Right atrium auricular region (tissue), 2 donors: ENCODE data around the gene CAPZB. TPM values are rescaled to one million over a fixed set of nuclear protein-coding genes. Genes with fewer than 3 reads are reported as not detected.
"Not testable (repeated sequence)": the region's sequence is repeated elsewhere in the genome, so short reads cannot be mapped to it uniquely, and the experiment has no call there.

Source experiments
- DNase-seq: peaks from one replicate; pipeline ENCODE4 v3.0.0-alpha.2; 2019; ENCODE audit warnings: low spot score
- H3K27ac ChIP-seq, 2 donors: fragments of 200-600 bp; sonication (generic); 1 replicate in 1 of 2; 2 replicates in 1 of 2; pipeline ENCODE4 v1.5.1; 2016 to 2019
- H3K27me3 ChIP-seq, 2 donors: fragments of 200-600 bp; sonication (generic); one replicate each; pipeline versions ENCODE4 v1.5.1 to v1.6.0; 2017 to 2019
- H3K36me3 ChIP-seq: fragments of 200-600 bp; sonication (generic); one replicate; pipeline ENCODE4 v1.5.1; 2016
- H3K4me1 ChIP-seq, 2 donors: fragments of 200-600 bp; sonication (generic); one replicate each; pipeline versions ENCODE4 v1.5.1 to v1.6.0; 2017 to 2019
- H3K4me3 ChIP-seq, 2 donors: fragments of 200-600 bp; sonication (generic); 1 replicate in 1 of 2; 2 replicates in 1 of 2; pipeline ENCODE4 v1.5.1; 2017 to 2019; ENCODE audit warnings: mild to moderate bottlenecking in 1 of 2, moderate library complexity in 1 of 2
- H3K9me3 ChIP-seq, 2 donors: fragments of 200-600 bp; sonication (generic); one replicate each; pipeline ENCODE4 v1.5.1; 2019
- CTCF ChIP-seq, 2 donors: fragments of 200-600 bp; sonication (generic); IDR thresholded peaks; one replicate each; pipeline ENCODE4 v1.5.1; 2019; ENCODE audit warnings: antibody characterized with exemption in 2 of 2
- total RNA-seq, 2 donors: library from RNA; depleted of rRNA; stranded (reverse); fragments of >200 nt; gene quantifications; one replicate each; pipeline ENCODE4 v1.1.0, GENCODE V29; 2016

The CAPZB gene
- total RNA-seq, 2 donors from 2014 or later = 87.8 to 122 TPM

- no peaks in the 10 kb centered on the region for H3K36me3 ChIP-seq
- TF ChIP-seq CTCF (IDR thresholded peaks at IDR 0.05) = no peak
- H3K27ac ChIP-seq = no peak overlapping the region
- peaks cover 0 to 9% of the 10 kb centered on the region in 2 donors for H3K4me1 ChIP-seq
- no peaks in the 10 kb centered on the region for H3K27me3 ChIP-seq
- H3K9me3 ChIP-seq = peaks cover 0 to 9% of the 10 kb centered on the region in 2 donors
- DNase-seq = no peak
- no peak overlapping the region for H3K4me3 ChIP-seq
Observed at GRCh38 chr1:19528438-19528837, 43.1 kb upstream of the CAPZB start.

GRCh38 chr1:19525607-19526545 lies 40.5 kb upstream of the CAPZB start:
- Histone ChIP-seq H3K4me3 (no peak overlapping the region), H3K4me1 (peaks cover 0 to 9% of the 10 kb centered on the region in 2 donors), H3K9me3 (no peaks in the 10 kb centered on the region), H3K27ac (no peak overlapping the region), H3K27me3 (no peaks in the 10 kb centered on the region), H3K36me3 (no peaks in the 10 kb centered on the region)
- no peak for DNase-seq
- TF ChIP-seq CTCF (IDR thresholded peaks at IDR 0.05) = no peak

GRCh38 chr1:19524791-19525190 lies 39.5 kb upstream of the CAPZB start:
- Histone ChIP-seq H3K9me3 (no peaks in the 10 kb centered on the region), H3K27me3 (no peaks in the 10 kb centered on the region), H3K36me3 (no peaks in the 10 kb centered on the region), H3K4me1 (peaks cover 0 to 6% of the 10 kb centered on the region in 2 donors), H3K4me3 (no peak overlapping the region), H3K27ac (no peak overlapping the region)
- no peak for TF ChIP-seq CTCF (IDR thresholded peaks at IDR 0.05)
- no peak for DNase-seq

- not testable (repeated sequence) for H3K4me1 ChIP-seq, H3K9me3 ChIP-seq, H3K4me3 ChIP-seq, DNase-seq, H3K36me3 ChIP-seq, H3K27me3 ChIP-seq, H3K27ac ChIP-seq
Observed at GRCh38 chr1:19522570-19522969, 37.2 kb upstream of the CAPZB start.

- Histone ChIP-seq H3K9me3 (no peaks in the 10 kb centered on the region), H3K27ac (no peak overlapping the region), H3K4me1 (no peaks in the 10 kb centered on the region), H3K36me3 (no peaks in the 10 kb centered on the region), H3K4me3 (no peak overlapping the region), H3K27me3 (no peaks in the 10 kb centered on the region)
- no peak for DNase-seq
- TF ChIP-seq CTCF (IDR thresholded peaks at IDR 0.05) = no peak
Observed at GRCh38 chr1:19521411-19521810, 36.1 kb upstream of the CAPZB start.

- DNase-seq = no peak
- H3K27me3 ChIP-seq = no peaks in the 10 kb centered on the region
- no peaks in the 10 kb centered on the region for H3K36me3 ChIP-seq
- no peak for TF ChIP-seq CTCF (IDR thresholded peaks at IDR 0.05)
- no peak overlapping the region for H3K27ac ChIP-seq
- no peaks in the 10 kb centered on the region for H3K4me1 ChIP-seq
- no peak overlapping the region for H3K4me3 ChIP-seq
- no peaks in the 10 kb centered on the region for H3K9me3 ChIP-seq
Observed at GRCh38 chr1:19517017-19517416, 31.7 kb upstream of the CAPZB start.
